GM15510 (cell line): Measurements from ENCODE around the gene SMOC2.

Experiments
- POLR2A ChIP-seq: IDR thresholded peaks from 3 replicates; pipeline ENCODE4 v1.6.1; 2011; ENCODE audit warnings: borderline replicate concordance; ENCODE audit not compliant: insufficient read length; ENCODE audit errors: extremely low read depth

SMOC2 gene

DNA sequence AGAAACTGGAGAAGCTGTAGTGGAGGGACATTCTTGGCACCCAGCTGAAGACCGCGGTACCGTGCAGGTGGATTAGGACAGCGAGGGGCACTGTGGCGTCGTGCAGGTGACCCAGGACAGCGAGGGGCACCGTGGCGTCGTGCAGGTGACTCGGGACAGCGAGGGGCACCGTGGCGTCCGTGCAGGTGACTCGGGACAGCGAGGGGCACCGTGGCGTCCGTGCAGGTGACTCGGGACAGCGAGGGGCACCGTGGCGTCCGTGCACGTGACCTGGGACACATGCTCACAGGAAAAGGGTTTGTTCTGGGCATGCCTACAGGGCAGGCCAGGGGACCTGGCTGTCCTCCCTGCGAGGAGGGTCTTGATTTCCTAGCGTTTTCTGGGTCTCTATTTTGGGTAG lies 29.2 kb upstream of the SMOC2 start:
- TF ChIP-seq POLR2A: no peak

DNA sequence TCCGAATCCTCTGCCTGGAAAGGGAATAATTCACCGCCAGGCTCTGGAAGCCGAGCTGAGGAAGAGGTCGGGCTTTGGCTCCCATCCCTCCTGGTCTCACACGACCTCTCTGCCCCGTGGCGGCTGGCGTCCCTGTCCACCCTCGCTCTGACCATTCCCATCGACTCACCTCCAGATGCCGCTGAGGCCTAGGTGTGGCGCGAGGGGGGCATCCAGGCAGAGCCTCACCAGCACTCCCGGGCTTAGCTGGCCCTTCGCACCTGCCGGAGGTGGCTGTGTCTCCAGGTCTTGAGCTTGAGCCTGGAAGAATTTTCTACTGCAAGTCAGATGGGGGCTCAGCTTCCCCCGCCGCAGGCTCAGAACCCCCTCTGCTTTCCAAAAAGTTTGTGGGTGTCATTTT lies 28.5 kb upstream of the SMOC2 start:
- TF ChIP-seq POLR2A: no peak

- TF ChIP-seq POLR2A: no peak
Measured at GRCh38 chr6:168413018-168413720, 27.8 kb upstream of the SMOC2 start.

DNA sequence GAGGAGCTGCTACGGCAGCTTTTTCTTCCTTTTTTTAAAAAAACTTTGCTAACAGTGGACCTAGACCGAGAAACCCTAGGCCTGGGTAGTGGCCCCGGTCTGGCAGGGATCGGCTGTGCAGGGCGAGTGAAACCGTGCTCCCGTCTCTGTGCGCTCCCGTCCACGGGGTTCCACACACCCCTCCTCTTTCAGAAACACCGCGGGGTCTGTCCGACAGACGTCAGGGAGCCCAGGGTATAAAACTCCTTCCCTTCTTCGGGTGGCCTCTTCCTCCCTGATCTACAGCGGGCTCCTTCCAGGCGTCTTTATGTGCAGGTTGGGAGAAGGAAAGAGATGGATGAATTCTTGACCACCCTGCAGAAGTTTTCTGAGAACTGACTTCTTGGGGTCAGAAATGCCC lies 27.1 kb upstream of the SMOC2 start:
- TF ChIP-seq POLR2A: no peak

- no peak for TF ChIP-seq POLR2A
Measured at GRCh38 chr6:168414336-168415097, 26.5 kb upstream of the SMOC2 start.

- no peak for TF ChIP-seq POLR2A
Measured at GRCh38 chr6:168415098-168415992, 25.6 kb upstream of the SMOC2 start.

DNA sequence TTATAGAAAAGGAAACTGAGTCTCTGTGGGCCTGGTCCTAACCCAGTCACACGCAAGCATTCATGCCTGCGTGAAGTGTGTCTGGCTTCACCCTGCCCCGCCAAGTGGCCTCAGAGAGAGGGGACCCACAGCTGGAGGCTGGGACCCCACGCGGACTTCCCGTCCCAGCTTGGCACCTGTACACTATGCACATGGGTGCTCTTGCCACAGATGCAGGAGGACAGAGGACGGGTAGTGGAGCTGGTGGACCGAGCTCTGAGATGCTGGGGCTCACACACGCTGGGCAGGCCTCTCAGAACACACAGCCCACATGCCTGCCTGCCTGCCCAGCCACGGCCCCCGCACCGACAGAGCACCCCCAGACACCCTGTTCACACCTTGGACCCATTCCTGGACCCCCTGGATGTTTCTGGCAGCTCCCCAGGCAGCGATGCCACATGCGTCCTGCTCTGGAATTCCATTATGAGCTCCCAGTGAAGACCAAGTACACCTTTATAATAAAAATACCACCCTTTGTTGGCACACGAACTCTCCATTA lies 24.9 kb upstream of the SMOC2 start:
- TF ChIP-seq POLR2A: no peak

GRCh38 chr6:168416531-168416930 lies 24.5 kb upstream of the SMOC2 start:
- no peak for TF ChIP-seq POLR2A

DNA sequence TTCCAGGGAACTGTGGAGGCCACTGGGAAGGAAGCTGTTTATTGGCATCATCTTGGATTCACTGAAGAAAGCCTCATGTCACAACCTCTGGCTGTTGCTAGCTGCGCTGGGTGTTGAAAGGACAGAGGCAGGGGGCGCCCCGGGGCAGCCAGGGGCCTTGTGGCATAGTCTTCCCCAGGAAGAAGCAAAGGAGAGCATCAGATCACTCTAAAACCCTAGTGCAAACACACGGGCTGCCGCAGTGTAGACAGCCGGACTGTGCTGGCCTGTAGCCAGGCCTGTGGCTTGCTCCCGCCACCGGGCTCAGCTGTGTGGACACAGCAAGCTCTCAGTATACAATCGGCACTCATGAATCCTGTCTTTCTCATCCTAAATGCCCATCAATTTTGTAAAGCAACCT lies 23.8 kb upstream of the SMOC2 start:
- TF ChIP-seq POLR2A: no peak

GRCh38 chr6:168417679-168418557 lies 23.1 kb upstream of the SMOC2 start:
- no peak for TF ChIP-seq POLR2A

- TF ChIP-seq POLR2A: no peak
Measured at GRCh38 chr6:168418711-168419121, 22.3 kb upstream of the SMOC2 start.

DNA sequence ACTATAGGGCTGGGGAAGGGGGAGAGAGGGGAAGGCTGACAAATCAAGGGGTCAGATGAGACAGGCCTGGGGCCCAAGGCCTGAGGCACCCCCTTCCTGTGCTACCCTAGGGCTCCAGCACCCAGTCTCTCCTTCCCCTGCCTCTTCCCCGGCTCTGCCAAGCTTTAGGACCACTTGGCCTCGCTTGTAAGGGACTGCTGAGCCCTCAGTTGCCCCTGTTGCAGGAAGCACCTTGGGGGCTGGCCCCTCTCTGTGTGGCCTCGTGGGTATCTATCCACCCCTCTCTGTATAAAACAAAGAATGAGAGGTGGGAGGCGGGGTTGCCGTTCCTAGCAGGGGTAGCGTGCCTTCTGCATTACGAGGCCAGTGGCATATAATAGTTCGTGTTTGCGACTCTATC lies 21.4 kb upstream of the SMOC2 start:
- no peak for TF ChIP-seq POLR2A

- no peak for TF ChIP-seq POLR2A
Measured at GRCh38 chr6:168420084-168420483, 20.9 kb upstream of the SMOC2 start.

- TF ChIP-seq POLR2A: no peak
Measured at GRCh38 chr6:168420706-168421105, 20.3 kb upstream of the SMOC2 start.
